COLO829 (cell line): ENCODE measurements around the gene FOXJ3.

Experiments used
- DNase-seq: peaks from one replicate; pipeline ENCODE4 v3.0.0; 2012; ENCODE audit warnings: low spot score

Gene FOXJ3

GRCh38 chr1:42335050-42335808, at the start of gene FOXJ3:
Gene FOXJ3, minus strand, starts transcription at chr1:42335235. Its CDS starts 24,142 bp downstream, at chr1:42311093.
- DNase-seq = peak; percentile 74

DNA sequence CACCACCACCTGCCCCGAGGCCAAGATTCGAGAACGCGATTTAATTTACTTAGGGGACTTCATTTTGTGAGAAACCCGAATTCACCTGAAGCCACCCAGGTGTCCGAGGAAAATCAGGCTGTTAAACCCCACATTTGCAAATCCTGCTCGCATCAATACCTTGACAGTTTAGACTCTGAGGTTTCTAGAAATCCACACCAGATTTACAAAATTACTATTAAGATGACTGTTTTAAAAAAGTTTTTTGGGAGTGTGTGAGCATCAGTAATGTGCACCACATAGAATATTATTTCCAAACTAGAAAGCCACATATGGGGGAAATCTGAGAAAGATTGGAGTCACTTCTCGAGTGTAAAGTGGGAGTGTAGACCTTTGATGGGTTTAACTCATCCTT, 46.2 kb upstream of the FOXJ3 start:
- no peak for DNase-seq

DNA sequence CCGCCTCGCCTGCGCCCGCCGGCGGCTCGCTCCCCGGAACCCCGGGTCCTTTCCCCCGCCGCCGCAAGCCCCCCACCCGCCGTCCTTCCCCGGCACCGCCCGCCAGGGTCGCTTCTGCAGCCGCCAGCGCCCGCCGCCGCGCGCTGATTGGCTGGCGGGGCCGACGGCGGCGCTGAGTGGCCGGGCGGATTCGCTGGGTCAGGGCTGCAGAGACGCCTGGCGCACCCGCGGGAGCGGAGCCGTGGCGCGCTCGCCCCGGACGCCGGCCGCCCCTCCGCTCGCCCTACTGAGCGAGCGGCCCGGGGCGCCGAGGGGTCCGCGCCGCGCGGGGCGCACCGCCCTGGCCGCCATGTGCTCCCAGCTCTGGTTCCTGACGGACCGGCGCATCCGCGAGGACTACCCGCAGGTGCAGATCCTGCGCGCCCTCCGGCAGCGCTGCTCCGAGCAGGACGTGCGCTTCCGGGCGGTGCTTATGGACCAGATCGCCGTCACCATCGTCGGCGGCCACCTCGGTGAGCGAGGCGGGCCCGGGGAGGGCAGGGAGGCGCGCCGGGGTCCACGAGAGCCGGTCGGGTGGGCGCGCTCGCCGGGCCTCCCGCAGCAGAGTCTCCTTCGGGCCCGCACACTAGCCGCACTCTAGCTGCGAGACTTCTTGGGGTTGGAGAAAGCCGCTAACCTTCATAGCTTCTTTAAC, 45.7 kb upstream of the FOXJ3 start, which contains the start of gene RIMKLA:
Gene RIMKLA, plus strand, starts transcription at position 207 of the 694 bp plus-strand sequence. Its CDS starts 143 bp downstream, at position 350.
- DNase-seq = no peak

DNA sequence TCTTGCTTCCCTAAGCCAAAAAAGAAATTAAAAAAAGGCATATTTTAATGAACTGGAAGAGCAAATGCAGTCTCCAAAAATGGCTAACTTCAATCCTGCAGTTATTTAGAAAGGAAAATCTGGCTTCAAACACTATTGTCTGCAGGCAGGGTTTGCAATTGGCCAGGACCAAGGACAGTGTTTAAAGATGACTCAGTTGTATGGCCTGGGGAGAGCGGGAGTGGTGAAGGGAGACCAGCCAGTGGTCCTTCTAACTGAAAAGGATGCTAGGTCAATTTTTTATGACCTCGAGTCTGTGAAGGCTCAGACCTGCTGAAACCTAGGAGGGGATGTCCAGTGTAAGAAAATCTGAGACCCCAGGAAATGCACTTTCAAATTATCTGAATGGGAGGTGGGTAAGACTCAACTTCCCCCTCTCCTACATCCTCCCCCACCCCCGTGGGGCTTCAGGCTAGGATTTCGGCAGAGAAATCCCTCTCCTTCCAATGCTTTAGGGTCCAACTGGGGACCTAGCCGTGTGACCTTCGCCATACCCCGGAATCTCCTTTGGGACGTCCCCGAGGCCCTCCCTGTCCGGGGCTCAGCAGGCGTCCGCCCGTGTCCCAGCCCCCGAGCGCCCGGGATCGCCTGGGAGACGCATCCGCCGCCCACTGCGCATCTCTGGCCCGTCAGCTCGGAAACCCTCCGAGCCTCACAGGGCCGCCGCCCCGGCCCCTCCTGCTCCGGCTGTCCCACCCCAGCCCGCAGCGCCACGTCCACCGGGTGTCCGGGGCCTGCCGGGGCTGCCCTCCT, 45.0 kb upstream of the FOXJ3 start:
- DNase-seq = peak; percentile 4

GRCh38 chr1:42372796-42373195, 37.8 kb upstream of the FOXJ3 start:
- DNase-seq = no peak

- DNase-seq = no peak
Measured at GRCh38 chr1:42370876-42371549, 36.0 kb upstream of the FOXJ3 start.

- no peak for DNase-seq
Measured at GRCh38 chr1:42369471-42369870, 34.4 kb upstream of the FOXJ3 start.

DNA sequence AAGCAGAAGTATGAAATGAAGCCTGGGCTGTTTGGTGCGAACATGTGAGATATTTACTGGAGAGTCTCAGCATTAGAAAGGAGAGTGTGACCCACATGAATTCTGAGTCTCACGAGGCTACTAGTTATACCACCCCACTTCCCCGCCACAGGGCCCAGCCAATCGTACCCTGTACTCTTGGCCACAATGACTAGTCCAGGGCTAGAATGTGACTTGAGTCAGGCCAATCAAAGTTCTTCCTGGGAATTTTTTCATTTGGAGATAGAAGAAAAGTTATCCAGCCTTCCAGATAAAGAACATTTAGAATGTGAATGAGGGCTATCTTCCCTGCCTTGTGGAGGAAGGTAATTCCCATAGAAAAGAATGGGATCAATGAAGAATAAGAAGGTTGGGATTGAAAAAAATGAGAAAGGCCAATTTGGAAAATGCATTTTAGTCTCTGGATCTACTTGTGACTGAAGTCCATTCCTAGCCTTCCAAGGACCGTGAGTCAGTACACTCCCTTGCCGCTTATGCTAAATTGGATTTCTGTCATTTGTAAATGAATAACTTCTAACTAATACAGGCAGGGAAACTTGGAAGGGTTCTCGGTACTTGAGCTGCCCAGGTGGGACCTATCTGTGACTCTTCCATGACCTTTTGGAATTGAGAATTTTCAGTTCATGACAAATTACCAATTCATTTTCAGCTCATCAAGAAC, 33.2 kb upstream of the FOXJ3 start:
- DNase-seq = no peak

DNA sequence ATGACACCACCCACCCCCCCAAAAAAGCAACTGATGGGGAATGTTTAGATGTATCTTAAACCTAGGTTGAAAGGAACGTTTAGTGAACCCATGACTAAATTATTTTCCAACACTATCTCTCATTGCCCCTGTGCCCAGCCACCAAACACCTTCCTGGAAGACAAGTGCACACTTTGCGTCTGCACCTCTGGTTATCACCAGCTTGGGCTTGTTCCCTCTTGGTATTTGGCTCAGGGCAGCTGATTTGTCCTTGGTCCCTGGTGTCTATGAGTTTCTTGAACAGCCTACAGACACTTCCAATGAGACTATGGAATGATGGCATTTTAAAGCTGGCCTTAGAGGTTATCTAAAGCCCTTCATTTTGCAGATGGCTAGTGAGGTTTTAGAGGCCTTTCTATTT, 30.1 kb upstream of the FOXJ3 start:
- no peak for DNase-seq

DNA sequence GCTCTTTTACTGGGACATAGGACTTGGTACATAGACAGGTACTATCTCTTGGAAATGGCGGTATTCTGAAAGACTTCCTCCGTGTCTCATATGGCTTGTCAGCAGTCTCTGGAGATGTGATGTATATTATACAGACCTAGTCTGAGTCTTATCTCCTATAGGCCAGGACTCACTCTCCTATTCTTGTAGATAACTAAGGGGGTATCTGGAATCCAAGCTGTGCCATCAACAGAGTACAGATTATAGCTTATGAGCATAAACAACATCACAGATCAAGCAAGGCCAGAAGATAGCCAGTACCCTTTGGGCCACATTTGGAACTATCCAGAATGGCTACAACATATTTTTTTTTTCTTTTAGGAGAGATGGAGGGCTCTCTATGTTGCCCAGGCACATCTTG, 29.5 kb upstream of the FOXJ3 start:
- DNase-seq = no peak

- no peak for DNase-seq
Measured at GRCh38 chr1:42364089-42364488, 29.1 kb upstream of the FOXJ3 start.

DNA sequence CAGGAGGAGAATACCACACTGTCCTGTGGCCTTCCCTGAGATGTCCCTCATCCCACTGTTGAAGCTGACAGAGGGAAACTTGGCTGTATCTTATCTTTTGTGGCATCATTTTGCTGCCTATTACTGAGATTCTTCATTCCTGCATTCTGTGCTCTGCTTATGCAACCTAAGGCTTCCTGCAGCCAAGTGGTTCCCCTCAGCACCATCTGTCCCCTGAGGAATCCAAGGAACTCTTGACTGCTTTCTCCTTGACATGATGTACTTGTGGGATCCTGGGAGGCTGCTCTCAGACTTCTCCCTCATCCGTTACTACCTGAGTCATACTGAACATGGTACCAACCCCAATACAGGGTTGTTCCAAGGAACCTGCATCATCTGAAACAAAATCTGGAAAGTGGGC, 24.4 kb upstream of the FOXJ3 start:
- DNase-seq = no peak

- DNase-seq = no peak
Measured at GRCh38 chr1:42358791-42359190, 23.8 kb upstream of the FOXJ3 start.

DNA sequence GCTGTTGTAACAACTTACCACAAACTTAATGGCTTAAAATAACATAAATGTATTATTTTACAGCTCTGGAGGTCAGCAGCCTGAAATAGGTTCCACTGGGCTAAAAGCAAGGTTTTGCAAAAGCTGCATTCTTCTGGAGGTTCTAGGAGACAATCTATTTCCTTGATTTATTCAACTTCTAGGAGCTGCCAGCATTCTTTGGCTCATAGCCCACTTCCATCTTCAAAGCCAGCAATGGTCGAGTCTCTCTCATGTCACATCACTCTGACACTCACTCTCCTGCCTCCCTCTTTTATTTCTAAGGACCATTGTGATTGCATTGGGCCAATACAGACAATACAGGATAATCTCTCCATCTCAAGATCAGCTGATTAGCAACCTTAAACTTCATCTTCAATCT, 15.1 kb upstream of the FOXJ3 start:
- no peak for DNase-seq

DNA sequence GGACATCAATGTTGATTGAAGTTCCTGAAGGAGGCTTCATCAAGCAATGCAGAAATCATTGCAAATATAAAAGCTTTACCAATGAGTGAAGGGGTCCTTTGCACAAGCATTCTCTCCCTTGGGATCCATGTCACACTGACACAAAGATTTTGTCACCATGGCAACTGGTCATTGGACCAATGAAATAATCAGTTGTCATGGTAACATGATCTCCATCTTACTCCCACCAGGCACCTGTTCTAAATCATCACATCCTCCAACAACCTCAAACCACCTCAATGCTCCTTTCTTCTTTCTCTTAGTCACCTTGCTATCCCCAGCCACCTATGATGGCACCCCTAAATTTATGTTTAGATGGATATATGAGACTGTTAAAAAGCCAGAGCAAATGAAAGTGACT, 13.5 kb upstream of the FOXJ3 start:
- DNase-seq = no peak

GRCh38 chr1:42343049-42343448, 8.0 kb upstream of the FOXJ3 start:
- no peak for DNase-seq

- no peak for DNase-seq
Measured at GRCh38 chr1:42340901-42341300, 5.9 kb upstream of the FOXJ3 start.

GRCh38 chr1:42340093-42340492, 5.1 kb upstream of the FOXJ3 start:
- DNase-seq = no peak

- DNase-seq = no peak
Measured at GRCh38 chr1:42336978-42337377, 1.9 kb upstream of the FOXJ3 start.

DNA sequence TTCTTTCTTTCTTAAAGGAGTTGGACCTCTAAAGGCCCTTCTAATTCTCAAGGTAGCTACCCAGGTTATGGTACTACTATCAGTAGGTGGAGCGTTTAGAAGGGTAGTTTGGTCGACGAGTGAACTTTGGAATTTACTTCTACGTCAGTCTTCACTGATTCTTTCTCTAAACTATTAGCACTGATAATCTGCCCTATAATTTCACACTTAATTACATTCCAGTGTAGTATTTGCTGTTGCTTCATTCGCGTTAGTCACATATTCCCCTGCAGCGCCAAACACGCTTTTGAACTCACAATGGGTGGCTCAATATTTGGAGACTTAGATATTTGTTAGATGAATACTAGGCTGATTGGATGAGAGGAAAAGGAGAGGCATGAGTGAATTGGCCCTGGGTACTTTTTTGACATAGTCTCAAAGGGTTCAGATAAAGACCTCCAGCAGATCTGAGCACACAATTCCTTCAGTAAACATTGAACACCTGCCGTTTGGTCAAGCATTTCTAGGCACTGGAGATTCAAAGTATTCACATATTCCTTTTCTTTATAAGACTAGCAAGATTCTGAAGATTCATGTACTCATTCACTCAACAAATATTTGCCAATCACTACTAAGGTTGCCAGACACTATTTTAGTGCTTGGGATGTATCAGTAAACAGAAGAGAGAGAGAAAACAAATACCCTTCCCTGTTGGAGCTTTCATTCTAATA, 929 bp upstream of the FOXJ3 start:
- DNase-seq = no peak
